ENCODE data around the gene ANKRD6.
"Not testable (repeated sequence)": the region's sequence is repeated elsewhere in the genome, so short reads cannot be mapped to it uniquely, and the experiment has no call there.

Gene ANKRD6

GRCh38 chr6:89432875-89433251 lies at the start of gene ANKRD6:
Gene ANKRD6 (plus strand): TSS chr6:89433152. CDS start chr6:89566977, 133,825 bp downstream.
- peak; percentile 78 for DNase-seq

- DNase-seq, result peak; percentile 55
Observed at GRCh38 chr6:89385156-89385667, 47.7 kb upstream of the ANKRD6 start.

GRCh38 chr6:89385846-89386245 lies 47.1 kb upstream of the ANKRD6 start:
- no peak for DNase-seq

GRCh38 chr6:89386917-89387491 lies 45.9 kb upstream of the ANKRD6 start:
- no peak for DNase-seq

- no peak for DNase-seq
Observed at GRCh38 chr6:89387516-89388201, 45.3 kb upstream of the ANKRD6 start.

- DNase-seq, result no peak
Observed at GRCh38 chr6:89388846-89389245, 44.1 kb upstream of the ANKRD6 start.

GRCh38 chr6:89392823-89393222 lies 40.1 kb upstream of the ANKRD6 start:
- DNase-seq, result no peak

- DNase-seq, result no peak
Observed at GRCh38 chr6:89393659-89394058, 39.3 kb upstream of the ANKRD6 start.

- not testable (repeated sequence) for DNase-seq
Observed at GRCh38 chr6:89397884-89398283, 35.1 kb upstream of the ANKRD6 start.

GRCh38 chr6:89398762-89399525 lies 34.0 kb upstream of the ANKRD6 start:
- DNase-seq, result no peak

GRCh38 chr6:89400050-89400449 lies 32.9 kb upstream of the ANKRD6 start:
- no peak for DNase-seq

GRCh38 chr6:89400912-89401399 lies 32.0 kb upstream of the ANKRD6 start:
- no peak for DNase-seq

- no peak for DNase-seq
Observed at GRCh38 chr6:89402776-89403175, 30.2 kb upstream of the ANKRD6 start.

GRCh38 chr6:89404512-89404911 lies 28.4 kb upstream of the ANKRD6 start:
- DNase-seq, result no peak

GRCh38 chr6:89406141-89406540 lies 26.8 kb upstream of the ANKRD6 start:
- DNase-seq, result no peak

GRCh38 chr6:89409461-89410035 lies 23.4 kb upstream of the ANKRD6 start:
- no peak for DNase-seq

GRCh38 chr6:89410231-89410761 lies 22.7 kb upstream of the ANKRD6 start:
- DNase-seq, result no peak

- DNase-seq, result no peak
Observed at GRCh38 chr6:89410788-89411144, 22.2 kb upstream of the ANKRD6 start.

- DNase-seq, result peak; percentile 68
Observed at GRCh38 chr6:89411145-89412070, 21.5 kb upstream of the ANKRD6 start.

GRCh38 chr6:89412071-89413005 lies 20.6 kb upstream of the ANKRD6 start, which contains the start of gene RRAGD:
Gene RRAGD (minus strand): TSS chr6:89412273. CDS start chr6:89411993, 280 bp downstream.
- DNase-seq, result peak; percentile 78

GRCh38 chr6:89413006-89413400 lies 19.9 kb upstream of the ANKRD6 start:
- no peak for DNase-seq
